ENCODE measurements around the gene ARIH2.
A peak's percentile ranks its signal among the peaks of the same experiment; 100 is the strongest.
"Not testable (repeated sequence)": the region's sequence is repeated elsewhere in the genome, so short reads cannot be mapped to it uniquely, and the experiment has no call there.

ARIH2 gene

DNA sequence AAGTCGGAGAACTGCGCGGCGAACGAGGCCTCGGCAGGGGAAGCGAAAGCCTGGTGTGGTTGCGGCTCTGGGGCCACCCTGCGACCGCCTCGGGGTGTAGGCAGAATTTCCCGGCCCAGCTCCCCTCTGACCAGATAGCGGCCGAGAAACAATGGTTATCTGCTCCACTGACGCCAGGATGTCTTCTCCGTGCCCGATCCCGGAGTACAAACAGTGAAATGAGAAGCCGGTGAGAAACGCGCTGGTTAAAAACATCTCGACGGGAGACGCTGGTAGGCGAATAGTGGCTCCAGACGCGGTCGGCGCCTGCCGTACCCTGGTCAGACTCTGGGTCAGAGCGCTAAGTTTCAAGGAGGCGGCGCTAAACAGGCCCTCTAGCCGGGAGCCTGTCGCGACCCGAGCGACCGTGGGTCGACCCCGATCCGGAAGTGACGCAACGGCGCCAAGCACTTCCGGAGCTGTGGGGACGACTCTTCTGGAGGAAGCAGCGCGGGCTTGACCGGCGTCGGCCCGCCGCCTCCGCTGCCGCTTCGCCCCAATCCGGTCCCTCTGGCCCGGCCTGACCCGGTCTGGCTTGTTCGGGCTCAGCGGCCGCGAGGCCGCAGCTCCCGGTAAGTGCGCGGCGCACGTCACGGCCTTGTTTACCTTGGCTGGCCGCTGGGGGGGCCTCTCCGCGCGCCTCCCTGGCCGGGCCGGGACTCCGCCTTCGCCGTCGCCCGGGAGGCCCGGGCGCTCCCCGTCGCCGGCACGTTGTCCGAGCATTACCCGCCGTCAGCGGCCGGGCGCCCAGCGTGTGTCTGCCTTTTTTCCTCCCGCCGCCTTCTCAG, at the start of gene ARIH2:
TSS of gene ARIH2 (plus strand) at position 455 of the 827 bp plus-strand sequence. CDS start 8,717 bp downstream, outside the sequence.
- peak; percentile 46 for DNase-seq

DNA sequence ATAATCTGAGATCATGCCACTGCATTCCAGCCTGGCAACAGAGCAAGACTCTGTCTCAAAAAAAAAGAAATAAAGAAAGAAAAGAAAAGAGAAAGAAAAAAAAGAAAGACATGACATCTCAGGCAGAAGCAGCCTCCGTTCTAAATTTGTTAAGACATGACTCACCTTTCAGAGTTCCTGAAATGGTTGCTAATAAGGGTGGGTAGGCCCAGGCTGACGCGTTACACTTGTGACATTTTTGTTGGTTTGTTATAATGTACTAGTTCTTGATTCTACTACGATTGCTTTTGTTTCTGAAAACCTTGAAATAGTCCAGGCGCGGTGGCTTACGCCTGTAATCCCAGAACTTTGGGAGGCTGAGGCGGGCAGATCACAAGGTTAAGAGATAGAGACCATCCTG, 41.0 kb upstream of the ARIH2 start:
- no peak for DNase-seq

DNA sequence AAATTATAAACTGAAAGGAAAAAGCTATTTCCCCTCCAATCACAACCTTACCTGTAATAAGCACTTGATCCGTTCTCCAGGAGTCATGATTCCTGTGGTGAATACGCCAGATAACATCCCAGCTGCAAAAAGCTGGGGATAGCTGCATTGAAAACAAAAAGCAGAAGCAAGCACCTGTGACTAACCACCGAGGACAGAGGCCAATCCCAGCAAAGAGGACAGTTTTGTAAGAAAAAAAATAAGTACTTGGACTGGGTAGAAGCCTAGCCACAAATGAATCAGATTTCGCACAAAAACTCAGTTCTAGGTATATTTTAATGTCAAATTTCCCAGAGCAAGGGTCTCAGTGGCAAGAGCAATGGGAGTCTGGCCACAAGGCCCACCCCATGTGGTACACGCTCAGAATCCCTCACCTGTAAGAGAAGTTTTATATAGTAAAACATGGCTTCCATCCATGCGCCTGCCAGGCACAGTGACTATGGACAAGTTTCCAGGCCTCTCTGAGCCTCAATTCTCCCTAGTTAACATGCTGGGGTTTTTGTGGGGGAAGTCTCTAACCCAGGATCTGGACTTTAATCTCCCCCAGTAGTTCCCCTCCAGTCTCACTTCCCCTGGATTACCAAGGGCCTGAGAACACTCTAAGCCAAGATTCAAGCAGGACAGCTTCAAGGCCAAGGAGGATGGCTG, 39.2 kb upstream of the ARIH2 start:
- DNase-seq, result no peak

DNA sequence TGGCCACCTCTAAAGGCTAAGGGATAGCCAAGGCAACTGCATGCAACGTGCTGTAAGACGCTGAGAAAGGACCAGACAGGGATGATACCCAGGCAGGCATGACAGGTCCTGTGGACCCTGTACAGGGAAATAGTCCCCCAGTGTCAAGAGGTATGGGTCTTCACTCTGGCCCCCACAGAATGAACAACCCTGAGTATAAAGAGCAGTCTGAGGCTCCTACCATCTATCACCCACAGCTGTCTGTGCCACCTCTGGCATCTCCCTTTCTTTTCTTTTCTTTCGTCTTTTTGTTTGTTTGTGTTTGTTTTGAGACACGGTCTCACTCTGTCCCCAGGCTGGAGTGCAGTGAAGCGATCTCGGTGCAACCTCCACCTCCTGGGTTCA, 38.7 kb upstream of the ARIH2 start:
- no peak for DNase-seq

DNA sequence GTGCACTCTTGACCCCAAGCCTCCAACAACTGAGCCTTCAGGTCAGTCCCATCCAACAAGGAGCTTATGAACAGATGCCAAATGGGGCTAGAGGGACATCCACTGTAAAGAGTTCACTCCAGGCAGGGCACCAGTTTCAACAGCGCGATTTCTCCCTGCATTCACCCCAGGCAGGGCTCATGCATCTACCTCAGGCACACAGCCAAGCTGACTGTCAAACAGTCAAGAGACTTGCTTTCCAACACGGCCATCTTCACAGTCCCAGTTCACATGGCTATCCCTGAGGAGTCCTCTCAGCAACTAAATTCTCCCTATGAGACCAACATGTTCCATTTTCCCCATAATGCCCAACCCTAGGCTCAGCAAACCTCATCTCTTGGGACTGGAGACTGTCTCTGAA, 37.6 kb upstream of the ARIH2 start:
- no peak for DNase-seq

DNA sequence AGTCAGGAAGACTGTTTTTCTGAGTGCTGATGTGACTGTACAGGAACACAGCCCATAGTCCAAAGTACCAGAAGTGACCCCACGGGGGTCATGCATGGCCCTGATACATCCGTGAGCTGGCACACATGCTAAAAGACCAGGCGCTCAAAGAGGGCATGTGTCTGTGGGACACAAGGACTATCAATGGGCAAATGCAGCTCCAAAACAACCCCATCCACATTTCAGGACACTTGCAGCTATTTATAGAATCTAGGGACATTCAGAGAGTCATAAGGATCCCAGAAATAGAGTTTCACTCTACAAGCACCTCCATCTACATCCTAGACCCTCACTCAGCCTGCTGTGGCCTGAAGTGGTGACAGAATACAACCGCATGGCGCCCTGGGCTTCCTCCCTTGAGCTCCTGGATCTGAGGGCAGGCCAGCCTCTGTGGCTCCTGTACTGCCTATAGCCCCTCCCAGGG, 37.0 kb upstream of the ARIH2 start:
- DNase-seq, result no peak

DNA sequence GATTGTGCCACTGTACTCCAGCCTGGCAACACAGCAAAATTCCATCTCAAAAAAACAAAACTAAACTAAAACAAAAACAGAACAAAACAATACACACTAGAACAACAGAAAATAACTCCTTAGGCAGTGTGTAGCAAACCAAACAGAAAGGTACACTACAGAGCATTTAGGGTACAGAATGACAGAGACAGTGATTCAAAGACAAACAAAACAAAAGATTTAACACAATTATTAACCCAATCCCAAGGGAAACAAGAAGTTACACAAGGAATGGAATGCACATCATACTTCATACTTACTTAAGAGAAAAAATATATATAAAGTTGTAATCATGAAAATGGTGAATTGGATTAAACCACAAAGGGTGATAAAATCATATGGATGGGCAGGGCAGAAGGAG, 32.9 kb upstream of the ARIH2 start:
- DNase-seq, result no peak

DNA sequence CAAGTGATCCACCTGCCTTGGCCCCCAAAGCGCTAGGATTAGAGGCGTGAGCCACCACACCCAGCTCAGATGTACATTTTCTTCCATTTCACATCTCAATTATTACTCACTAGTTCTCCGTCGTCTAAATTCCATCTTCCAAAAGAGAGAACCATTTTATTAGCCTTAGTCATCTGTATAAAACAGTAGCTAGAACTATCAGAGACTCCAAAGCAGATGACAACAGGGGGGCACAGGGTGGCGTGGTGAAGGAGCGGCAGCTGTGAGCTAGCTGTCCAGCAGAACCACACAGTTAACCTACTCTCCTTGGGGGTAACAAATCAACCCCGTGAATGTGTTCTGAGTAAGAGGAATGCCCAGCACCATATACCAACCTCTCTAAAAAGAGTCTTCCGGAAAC, 27.0 kb upstream of the ARIH2 start:
- DNase-seq, result no peak

DNA sequence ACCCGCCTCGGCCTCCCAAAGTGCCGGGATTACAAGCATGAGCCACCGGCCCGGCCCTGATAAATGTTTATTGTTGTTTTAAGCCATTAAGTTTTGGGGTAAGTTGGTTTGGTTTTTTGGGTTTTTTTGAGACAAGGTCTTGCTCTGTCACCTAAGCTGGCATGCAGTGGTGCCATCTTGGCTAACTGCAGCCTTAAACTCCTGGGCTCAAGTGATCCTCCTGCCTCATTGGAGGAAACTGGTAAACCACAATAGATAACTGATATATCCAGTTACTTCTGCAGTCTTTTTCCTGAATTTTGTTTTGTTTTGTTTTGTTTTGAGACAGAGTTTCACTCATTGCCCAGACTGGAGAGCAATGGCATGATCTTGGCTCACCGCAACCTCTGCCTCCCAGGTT, 24.1 kb upstream of the ARIH2 start:
- no peak for DNase-seq

DNA sequence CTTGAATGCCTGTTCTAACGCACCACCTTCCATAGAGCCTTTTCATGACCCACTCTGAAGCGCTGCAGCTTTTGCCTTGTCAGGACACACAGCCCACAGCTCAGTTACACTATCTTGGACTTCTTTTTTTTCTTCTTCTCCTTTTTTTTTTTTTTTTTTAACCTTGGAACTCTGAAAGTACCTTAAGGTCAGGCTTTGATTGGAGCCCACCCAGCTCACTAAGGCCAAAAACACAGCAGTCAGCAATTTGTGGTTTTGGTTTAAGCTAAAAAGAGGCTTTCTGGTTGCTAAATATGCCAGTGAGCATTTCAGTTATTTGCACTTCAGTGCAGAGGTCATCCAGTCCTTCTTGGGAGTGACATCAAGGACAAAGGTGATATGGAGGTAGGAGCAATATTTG, 21.7 kb upstream of the ARIH2 start:
- DNase-seq, result no peak

DNA sequence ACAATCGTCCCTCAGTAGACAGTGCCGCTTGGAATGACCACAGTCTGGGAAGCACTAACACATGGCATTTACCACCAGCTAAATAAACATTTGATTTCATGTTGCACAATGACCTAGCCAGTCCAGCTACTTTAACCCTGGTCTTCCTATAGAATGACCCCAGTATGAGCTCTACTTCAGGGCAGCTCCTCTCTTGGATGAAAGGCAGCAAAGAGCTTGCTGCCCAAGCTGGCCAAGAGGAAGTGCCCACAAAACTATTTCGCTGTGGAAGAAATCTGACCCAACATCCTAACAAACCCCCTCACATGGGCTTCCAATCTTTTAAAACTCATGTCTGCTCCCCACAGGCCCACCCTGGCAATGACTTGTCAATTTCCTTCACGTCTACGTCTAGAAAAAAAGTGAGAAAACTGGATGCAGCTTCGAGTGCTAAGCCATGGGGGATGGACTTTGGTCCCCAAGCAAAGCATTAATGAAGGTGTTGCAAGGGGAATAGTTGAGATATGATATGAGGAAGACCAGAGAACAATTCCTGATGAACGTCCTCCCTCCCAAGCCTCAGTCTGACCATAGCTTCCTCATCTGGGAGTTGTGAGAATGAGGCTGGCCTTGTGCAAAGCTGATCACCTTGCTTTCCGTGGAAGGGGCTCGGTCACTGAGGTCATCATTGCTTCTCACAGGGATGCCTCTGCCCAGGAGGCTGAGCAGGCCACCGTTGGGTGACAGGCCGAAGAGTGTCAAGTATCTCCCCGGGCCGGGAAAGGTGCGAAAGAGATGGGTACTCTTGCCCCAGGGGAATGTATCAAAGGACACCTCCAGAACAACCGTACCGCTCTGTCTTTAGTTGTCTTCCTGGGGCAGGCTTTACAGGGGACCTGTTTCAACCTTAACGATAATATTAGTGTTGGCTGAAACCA, 20.9 kb upstream of the ARIH2 start:
- no peak for DNase-seq

DNA sequence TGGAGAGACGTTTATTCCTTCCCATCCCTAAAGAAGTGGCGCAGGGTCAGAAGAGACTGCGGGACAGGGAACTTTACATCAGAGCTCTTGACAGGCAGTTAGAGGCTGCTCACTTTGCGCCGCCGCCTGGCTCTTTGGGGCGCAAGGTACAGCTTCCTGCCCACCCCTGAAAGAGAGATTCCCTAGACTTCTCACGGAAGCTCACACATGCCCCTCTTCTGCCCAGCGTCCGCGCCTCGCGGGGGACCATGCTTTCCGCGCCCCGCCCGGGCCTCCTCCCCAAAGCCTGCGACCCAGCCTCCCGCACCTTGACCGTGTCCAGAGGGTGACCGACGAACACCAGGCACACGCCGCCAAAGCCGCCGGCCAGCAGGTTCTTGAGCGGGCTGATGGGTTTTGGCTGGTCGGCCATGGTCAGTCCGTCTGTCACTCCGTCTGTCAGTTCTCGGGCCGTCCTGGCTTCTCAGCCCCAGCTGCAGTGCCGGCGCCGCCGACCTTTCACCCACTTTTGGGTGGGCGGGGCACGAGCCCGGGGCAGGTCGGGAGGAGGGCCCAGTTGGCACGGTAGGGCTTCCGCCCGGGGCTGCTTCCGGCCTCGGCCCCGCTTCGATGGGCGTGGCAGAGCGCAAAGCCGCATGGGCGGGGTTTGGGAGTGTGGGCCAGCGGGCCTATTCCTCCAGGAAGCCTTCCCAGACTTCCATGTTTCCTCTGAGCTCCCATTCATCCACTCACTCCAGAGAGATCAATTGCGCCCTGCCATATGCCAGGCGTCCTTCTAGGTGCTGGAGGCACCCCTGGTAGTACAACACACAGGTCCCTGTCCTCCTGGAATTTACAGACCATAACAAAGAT, 20.0 kb upstream of the ARIH2 start, which contains the start of gene SLC25A20:
TSS of gene SLC25A20 (minus strand) at position 500 of the 852 bp plus-strand sequence. CDS start at position 412, 88 bp downstream.
- DNase-seq, result peak; percentile 73

DNA sequence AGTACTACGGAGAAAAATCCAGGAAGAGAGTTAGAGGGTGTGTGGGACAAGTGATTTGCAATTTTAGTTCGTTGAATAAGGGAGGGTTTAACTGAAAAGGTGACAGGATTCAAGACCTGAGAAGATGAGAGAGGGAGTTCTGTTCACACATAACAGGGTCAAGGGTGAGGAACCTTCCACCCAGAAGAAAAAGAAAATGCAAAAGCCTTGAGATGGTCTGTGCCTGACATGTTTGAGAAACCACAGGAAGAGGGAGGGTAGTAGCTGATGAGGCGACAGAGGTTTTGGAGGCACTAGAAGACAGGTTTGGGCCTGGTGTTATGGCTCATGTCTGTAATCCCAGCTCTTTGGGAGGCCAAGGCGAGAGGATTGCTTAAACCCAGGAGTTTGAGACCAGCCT, 19.4 kb upstream of the ARIH2 start:
- no peak for DNase-seq

DNA sequence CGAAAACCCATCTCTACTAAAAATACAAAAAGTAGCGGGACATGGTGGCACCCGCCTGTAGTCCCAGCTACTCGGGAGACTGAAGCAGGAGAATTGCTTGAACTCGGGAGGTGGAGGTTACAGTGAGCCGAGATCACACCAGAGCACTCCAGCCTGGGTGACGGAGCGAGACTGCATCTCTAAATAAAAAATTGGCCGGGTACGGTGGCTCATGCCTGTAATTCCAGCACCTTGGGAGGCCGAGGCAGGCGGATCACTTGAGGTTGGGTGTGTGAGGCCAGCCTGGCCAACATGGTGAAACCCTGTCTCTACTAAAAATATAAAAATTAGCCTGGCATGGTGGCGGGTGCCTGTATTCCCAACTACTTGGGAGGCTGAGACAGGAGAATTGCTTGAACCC, 11.6 kb upstream of the ARIH2 start:
- not testable (repeated sequence) for DNase-seq

DNA sequence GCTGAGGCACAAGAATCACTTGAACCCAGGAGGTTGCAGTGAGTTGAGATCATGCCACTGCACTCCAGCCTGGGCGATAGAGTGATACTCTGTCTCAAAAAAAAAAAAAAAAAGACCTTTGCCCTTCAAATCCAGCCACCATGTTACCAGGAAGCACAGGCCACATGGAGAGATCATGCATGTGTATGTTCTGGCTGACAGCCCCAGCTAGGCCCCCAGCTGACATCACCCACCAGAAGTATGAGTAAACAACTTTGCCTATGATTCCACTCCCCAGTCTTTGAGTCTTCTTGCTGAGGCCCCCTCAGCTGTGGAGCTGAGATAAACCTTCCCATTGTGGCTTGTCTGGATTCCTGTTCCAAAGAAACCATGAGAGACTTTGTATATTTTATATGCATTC, 3.3 kb upstream of the ARIH2 start:
- DNase-seq, result no peak

DNA sequence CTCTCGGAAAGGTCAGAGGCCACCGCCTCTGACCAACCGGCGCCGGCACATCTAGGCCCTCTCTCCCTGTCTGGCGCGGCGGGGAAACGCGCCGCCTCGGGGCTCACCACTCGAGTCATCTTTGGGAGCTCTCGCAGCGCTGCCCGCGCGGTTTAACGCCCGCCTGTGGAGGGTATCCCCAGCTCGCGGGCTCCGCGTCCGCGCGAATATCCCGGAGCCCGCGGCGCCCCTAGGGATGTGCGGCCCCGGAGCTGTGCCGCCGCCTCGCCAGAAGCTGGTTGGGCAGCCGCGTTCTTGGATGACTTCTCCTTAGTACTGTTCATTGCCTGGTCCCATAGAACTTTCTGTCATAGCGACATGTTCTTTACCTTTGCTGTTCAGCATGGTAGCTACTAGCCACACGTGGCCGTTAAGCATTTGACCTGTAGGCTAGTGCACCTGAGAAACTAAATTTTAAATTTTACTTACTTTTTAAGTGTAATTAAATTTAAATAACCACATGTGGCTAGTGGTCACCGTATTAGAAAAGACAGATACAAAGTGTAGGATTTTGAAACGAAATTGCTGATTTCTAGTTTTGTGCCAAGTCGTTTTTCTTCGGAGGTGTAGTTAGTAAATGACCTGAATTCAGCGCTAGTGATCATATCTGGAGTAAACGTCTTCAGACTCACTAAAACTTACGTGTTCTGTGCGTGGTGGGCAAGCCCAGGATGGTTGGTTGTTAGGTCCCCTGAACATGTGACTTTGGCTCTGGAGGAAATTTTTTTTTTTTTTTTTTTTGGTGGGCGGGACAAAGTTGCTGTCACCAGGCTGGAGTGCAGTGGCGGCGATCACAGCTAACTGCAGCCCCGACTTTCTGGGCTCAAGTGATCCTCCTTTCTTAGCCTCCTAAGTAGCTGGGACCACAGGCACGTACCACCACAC, 835 bp downstream of the ARIH2 start:
- DNase-seq, result no peak

DNA sequence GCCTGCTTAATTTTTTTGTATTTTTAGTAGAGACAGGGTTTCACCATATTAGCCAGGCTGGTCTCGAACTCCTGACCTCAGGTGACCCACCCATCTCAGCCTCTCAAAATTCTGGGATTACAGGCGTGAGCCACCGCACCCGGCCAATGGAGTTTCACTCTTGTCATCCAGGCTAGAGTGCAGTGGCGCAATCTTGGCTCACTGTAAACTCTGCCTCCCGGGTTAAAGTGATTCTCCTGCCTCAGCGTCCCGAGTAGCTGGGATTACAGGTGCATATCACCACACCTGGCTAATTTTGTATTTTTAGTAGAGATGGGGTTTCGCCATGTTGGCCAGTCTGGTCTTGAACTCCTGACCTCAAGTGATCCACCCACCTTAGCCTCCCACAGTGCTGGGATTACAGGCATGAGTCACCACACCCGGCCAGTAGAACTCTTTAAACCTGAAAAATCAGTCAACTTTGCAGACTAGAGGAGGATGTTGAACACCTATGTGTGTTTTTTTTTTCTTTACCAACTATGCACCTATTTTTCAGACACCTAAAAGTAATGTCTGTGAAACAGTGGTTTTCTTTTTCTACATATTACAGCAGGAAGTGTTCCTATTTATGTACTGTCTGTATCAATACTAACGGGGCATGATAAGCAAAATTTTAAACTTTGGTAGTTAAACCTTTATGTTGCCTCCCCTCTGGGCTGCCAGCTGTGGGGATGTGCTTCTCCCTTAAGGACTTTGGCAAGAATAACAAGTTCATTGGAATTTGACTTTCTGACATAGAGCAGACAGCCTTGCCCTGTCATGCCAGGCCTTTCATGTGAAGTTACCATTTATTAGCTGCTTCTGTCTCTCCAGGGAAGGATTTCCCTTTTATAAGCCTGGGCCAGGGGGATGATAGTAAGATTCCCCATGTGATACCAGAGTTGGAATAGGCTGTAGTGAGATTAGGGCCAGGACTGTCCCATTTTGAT, 8.1 kb downstream of the ARIH2 start:
- no peak for DNase-seq

DNA sequence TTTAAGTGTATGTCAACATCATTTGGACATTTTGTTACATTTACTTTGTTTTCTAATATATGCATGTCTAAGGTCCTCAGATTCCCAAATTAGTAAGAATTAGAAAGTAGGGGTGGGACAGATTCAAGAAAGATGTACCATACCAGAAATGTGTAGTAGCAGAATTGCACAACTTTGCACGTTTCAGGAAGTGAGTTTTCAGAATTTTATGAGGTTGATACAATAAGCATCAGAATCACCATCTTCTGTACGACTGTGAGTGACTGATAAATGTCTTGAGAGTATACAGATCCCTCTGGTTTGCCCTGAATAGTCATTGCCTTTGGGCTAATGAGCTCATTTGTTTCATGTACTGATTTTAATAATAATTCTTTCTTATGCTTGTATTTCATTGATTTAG, 9.3 kb downstream of the ARIH2 start:
- DNase-seq, result no peak

DNA sequence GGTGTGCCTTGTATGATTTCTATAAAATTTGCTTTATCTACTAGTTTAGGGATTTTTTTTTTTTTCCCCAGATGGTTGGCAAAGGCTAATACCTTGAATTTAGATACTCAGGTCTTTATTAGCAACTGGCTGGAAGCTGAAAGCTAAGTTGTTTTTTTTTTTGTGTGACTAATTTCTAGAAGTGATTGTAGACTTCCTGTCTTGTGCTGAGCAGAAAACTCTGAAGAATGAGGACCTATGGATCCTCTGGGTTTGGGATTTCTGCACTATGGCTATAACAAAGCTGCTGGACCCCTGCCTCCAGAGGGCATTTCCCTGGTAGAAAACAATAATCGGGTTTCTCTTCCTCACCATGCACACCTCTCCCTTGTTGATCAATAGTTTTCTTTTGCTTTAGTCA, 10.0 kb downstream of the ARIH2 start:
- no peak for DNase-seq
